H1 (cell line): ENCODE measurements around the gene C11orf58. TPM values are rescaled to one million over a fixed set of nuclear protein-coding genes. Genes with fewer than 3 reads are reported as not detected.

ENCODE experiments used
- CTCF ChIA-PET: fragments of 300-600 bp; sonication (Branson Sonifier 250); formaldehyde crosslinking; loops from one replicate; lab custom pipeline; 2021; ENCODE audit not compliant: partially characterized antibody; lab: Charles Lee
- POLR2A ChIA-PET: fragments of 300-600 bp; sonication (Branson Sonifier 250); formaldehyde crosslinking; loops from one replicate; lab custom pipeline; 2021; ENCODE audit warnings: inconsistent platforms; ENCODE audit not compliant: partially characterized antibody; lab: Charles Lee
- DNase-seq, 2 experiments: peaks; one replicate each; pipeline versions ENCODE4 v3.0.0 to v3.0.0-alpha.2; 2010 to 2022; ENCODE audit warnings: low spot score in 2 of 2, low read depth in 1 of 2, mixed read lengths in 1 of 2
- FAIRE-seq: peaks from 2 replicates; lab custom pipeline; 2011; peaks lifted over from hg19 to GRCh38; lab: Jason Lieb, UNC
- H2AFZ ChIP-seq: 2 replicates; pipeline ENCODE4 v1.8.1; 2012; ENCODE audit warnings: low read length, inconsistent platforms
- H2AK5ac ChIP-seq: 2 replicates; pipeline ENCODE4 v1.6.1; 2013; ENCODE audit warnings: low read depth, low read length
- H2BK120ac ChIP-seq: replicated peaks from 2 replicates; pipeline ENCODE3; 2013; ENCODE audit warnings: low read depth, low read length, inconsistent platforms
- H2BK12ac ChIP-seq: 2 replicates; pipeline ENCODE4 v1.6.1; 2013; ENCODE audit warnings: low read depth, low read length
- H2BK15ac ChIP-seq: 2 replicates; pipeline ENCODE4 v1.6.1; 2013; ENCODE audit warnings: low read length
- H2BK20ac ChIP-seq: 2 replicates; pipeline ENCODE4 v1.6.1; 2013; ENCODE audit warnings: low read length
- H2BK5ac ChIP-seq: 2 replicates; pipeline ENCODE4 v1.6.1; 2013; ENCODE audit warnings: low read depth, low read length
- H3K14ac ChIP-seq: 2 replicates; pipeline ENCODE4 v1.6.1; 2013; ENCODE audit warnings: inconsistent platforms; ENCODE audit not compliant: insufficient read length
- H3K18ac ChIP-seq: 2 replicates; pipeline ENCODE4 v1.6.1; 2013; ENCODE audit warnings: low read length; ENCODE audit errors: extremely low read depth
- H3K23ac ChIP-seq: 2 replicates; pipeline ENCODE4 v1.6.1; 2013; ENCODE audit warnings: inconsistent platforms; ENCODE audit not compliant: insufficient read length
- H3K23me2 ChIP-seq: 2 replicates; pipeline ENCODE4 v1.6.1; 2013; ENCODE audit warnings: low read depth, low read length
- H3K27ac ChIP-seq: 2 replicates; pipeline ENCODE4 v1.6.1; 2011; ENCODE audit warnings: low read depth, low read length, inconsistent platforms
- H3K27me3 ChIP-seq, 4 experiments: replicated peaks in 1 of 4; 1 replicate in 1 of 4; 2 replicates in 3 of 4; pipeline versions ENCODE4 v1.6.1 to v1.8.1; 2011 to 2013; ENCODE audit warnings: low read length in 3 of 4, mild to moderate bottlenecking in 3 of 4, inconsistent platforms in 2 of 4, mixed read lengths in 2 of 4, moderate library complexity in 1 of 4; ENCODE audit not compliant: control insufficient read depth in 3 of 4, insufficient read depth in 3 of 4; ENCODE audit errors: extremely low read depth in 1 of 4
- H3K36me3 ChIP-seq, 4 experiments: 2 replicates each; pipeline versions ENCODE4 v1.6.1 to v1.8.1; 2011 to 2013; ENCODE audit warnings: mild to moderate bottlenecking in 4 of 4, low read length in 3 of 4, moderate library complexity in 2 of 4, control low read depth in 1 of 4, inconsistent platforms in 1 of 4; ENCODE audit not compliant: insufficient read depth in 4 of 4, control insufficient read depth in 2 of 4
- H3K4ac ChIP-seq: replicated peaks from 2 replicates; pipeline ENCODE3; 2013; ENCODE audit warnings: low read length, low read depth, mixed read lengths, inconsistent platforms; ENCODE audit not compliant: insufficient read length
- H3K4me1 ChIP-seq, 4 experiments: replicated peaks in 1 of 4; 1 replicate in 1 of 4; 2 replicates in 3 of 4; pipeline versions ENCODE4 v1.6.1 to v1.8.1; 2011 to 2013; ENCODE audit warnings: low read length in 3 of 4, inconsistent platforms in 2 of 4, mixed read lengths in 1 of 4; ENCODE audit not compliant: insufficient read depth in 4 of 4, control insufficient read depth in 3 of 4
- H3K4me2 ChIP-seq, 2 experiments: 2 replicates each; pipeline versions ENCODE4 v1.6.1 to v1.8.1; 2011 to 2013; ENCODE audit warnings: low read depth in 2 of 2, low read length in 2 of 2, control low read depth in 1 of 2, inconsistent platforms in 1 of 2, mild to moderate bottlenecking in 1 of 2; ENCODE audit not compliant: insufficient read depth in 1 of 2
- H3K4me3 ChIP-seq, 4 experiments: fragments of 200-600, 300-600 bp in 1 of 4; sonication (generic), shearing (Covaris generic), sonication (Bioruptor Twin) in 1 of 4; 2 replicates each; pipeline versions ENCODE4 v1.5.1 to v1.8.1; 2011 to 2016; ENCODE audit warnings: low read length in 4 of 4, low read depth in 3 of 4, control low read depth in 2 of 4, inconsistent platforms in 2 of 4, mild to moderate bottlenecking in 2 of 4, mixed read lengths in 1 of 4, moderate library complexity in 1 of 4; ENCODE audit not compliant: insufficient read depth in 2 of 4; ENCODE audit errors: extremely low read depth in 1 of 4
- H3K56ac ChIP-seq: replicated peaks from 2 replicates; pipeline ENCODE3; 2013; ENCODE audit warnings: low read depth, mild to moderate bottlenecking, mixed read lengths, low read length, inconsistent platforms; ENCODE audit not compliant: insufficient read length
- H3K79me1 ChIP-seq: 2 replicates; pipeline ENCODE4 v1.6.1; 2013; ENCODE audit warnings: low read depth, low read length, control low read depth
- H3K79me2 ChIP-seq, 2 experiments: 2 replicates each; pipeline versions ENCODE4 v1.6.1 to v1.8.1; 2012 to 2013; ENCODE audit warnings: low read length in 2 of 2, mild to moderate bottlenecking in 2 of 2, inconsistent platforms in 1 of 2; ENCODE audit not compliant: insufficient read depth in 2 of 2, control insufficient read depth in 1 of 2
- H3K9ac ChIP-seq, 4 experiments: replicated peaks in 1 of 4; 1 replicate in 1 of 4; 2 replicates in 3 of 4; pipeline versions ENCODE4 v1.6.1 to v1.8.1; 2011 to 2013; ENCODE audit warnings: low read depth in 3 of 4, low read length in 3 of 4, control low read depth in 2 of 4, mild to moderate bottlenecking in 2 of 4, moderate library complexity in 2 of 4, inconsistent platforms in 1 of 4; ENCODE audit errors: extremely low read depth in 1 of 4
- H3K9me3 ChIP-seq, 2 experiments: 2 replicates each; pipeline versions ENCODE4 v1.6.1 to v1.8.1; 2012 to 2013; ENCODE audit warnings: mild to moderate bottlenecking in 2 of 2, moderate library complexity in 2 of 2, control low read depth in 1 of 2, inconsistent platforms in 1 of 2, low read depth in 1 of 2, low read length in 1 of 2, mixed read lengths in 1 of 2; ENCODE audit not compliant: insufficient read depth in 2 of 2
- H4K20me1 ChIP-seq, 2 experiments: replicated peaks in 1 of 2; 2 replicates each; pipeline versions ENCODE3 to v1.8.1; 2011 to 2013; ENCODE audit warnings: inconsistent platforms in 2 of 2, low read length in 2 of 2, mild to moderate bottlenecking in 1 of 2; ENCODE audit not compliant: insufficient read depth in 2 of 2, control insufficient read depth in 1 of 2
- H4K5ac ChIP-seq: 2 replicates; pipeline ENCODE4 v1.6.1; 2013; ENCODE audit warnings: low read length, low read depth, mixed read lengths, inconsistent platforms; ENCODE audit not compliant: insufficient read length
- H4K8ac ChIP-seq: 2 replicates; pipeline ENCODE4 v1.8.0; 2013; ENCODE audit warnings: mild to moderate bottlenecking, moderate library complexity, low read length, inconsistent platforms; ENCODE audit not compliant: insufficient read depth; ENCODE audit errors: extremely low read depth
- H4K91ac ChIP-seq: replicated peaks from 2 replicates; pipeline ENCODE3; 2013; ENCODE audit warnings: low read length, mixed read lengths, inconsistent platforms; ENCODE audit not compliant: insufficient read length
- BACH1 ChIP-seq: IDR thresholded peaks from 2 replicates; pipeline ENCODE4 v1.6.1; 2012; ENCODE audit warnings: low read length, improper control_type of control experiment
- CTBP2 ChIP-seq: IDR thresholded peaks from 2 replicates; pipeline ENCODE4 v1.7.0; 2011; ENCODE audit warnings: borderline replicate concordance, mild to moderate bottlenecking, moderate library complexity, mixed read lengths, low read length; ENCODE audit not compliant: insufficient read depth, insufficient read length
- KDM4A ChIP-seq: IDR thresholded peaks from one replicate; pipeline ENCODE4 v1.7.1; 2012; ENCODE audit warnings: low read depth, mild to moderate bottlenecking, moderate library complexity, low read length, inconsistent platforms; ENCODE audit not compliant: severe bottlenecking
- PHF8 ChIP-seq: fragments of 200-600 bp; sonication (generic); conservative IDR thresholded peaks from 2 replicates; pipeline ENCODE4 v1.7.1; 2012; ENCODE audit warnings: low read depth, mild to moderate bottlenecking, inconsistent platforms, low read length, moderate library complexity
- SIX5 ChIP-seq: IDR thresholded peaks from 2 replicates; pipeline ENCODE4 v1.6.1; 2011; ENCODE audit warnings: mild to moderate bottlenecking, low read depth, low read length
- SP4 ChIP-seq: IDR thresholded peaks from 2 replicates; pipeline ENCODE4 v1.6.1; 2012; ENCODE audit warnings: low read length, inconsistent platforms
- TCF12 ChIP-seq: IDR thresholded peaks from 2 replicates; pipeline ENCODE4 v1.6.1; 2011; ENCODE audit warnings: low read depth, mild to moderate bottlenecking, low read length
- WGBS, 2 experiments: shearing (Covaris generic) in 1 of 2; methylation state at CpG; one replicate each; pipeline versions ENCODE4 v1.1.6 to v1.1.7; 2013 to 2015; ENCODE audit warnings: low lambda C conversion rate in 2 of 2, mixed read lengths in 2 of 2, inconsistent platforms in 1 of 2, low coverage in 1 of 2, missing lambda C conversion rate in 1 of 2; ENCODE audit not compliant: insufficient replicate concordance in 2 of 2, insufficient coverage in 1 of 2, insufficient read length in 1 of 2; ENCODE audit errors: extremely low coverage in 1 of 2, missing lambda C conversion rate in 1 of 2; 5-methylcytosine and 5-hydroxymethylcytosine counted together
- polyA plus RNA-seq, 7 experiments: library from polyadenylated mRNA; depleted of rRNA in 3 of 7; stranded (reverse) in 5 of 7; unstranded in 2 of 7; fragments of >200 nt in 5 of 7; fragments of 200-250 nt in 2 of 7; gene quantifications; 1 replicate in 5 of 7; 2 replicates in 1 of 7; 4 replicates in 1 of 7; pipeline versions ENCODE4 v1.2.1 to v1.2.3, GENCODE V29; 2011 to 2013; ENCODE audit warnings: missing spikeins in 2 of 7, mixed read lengths in 2 of 7
- total RNA-seq: library from RNA; stranded (reverse); fragmentation: NEBNext Ultra II Directional; extraction: Animal tissue kit (Norgen Biotek cat#: 25700); gene quantifications from 2 replicates; pipeline ENCODE4 v1.2.1, GENCODE V29; 2021

Gene C11orf58
- total and polyA plus RNA-seq, 2 of the 8 experiments (the other 6 are each of a cell fraction or from before 2014, with no cell fraction given) = 70.7 to 181 TPM

DNA sequence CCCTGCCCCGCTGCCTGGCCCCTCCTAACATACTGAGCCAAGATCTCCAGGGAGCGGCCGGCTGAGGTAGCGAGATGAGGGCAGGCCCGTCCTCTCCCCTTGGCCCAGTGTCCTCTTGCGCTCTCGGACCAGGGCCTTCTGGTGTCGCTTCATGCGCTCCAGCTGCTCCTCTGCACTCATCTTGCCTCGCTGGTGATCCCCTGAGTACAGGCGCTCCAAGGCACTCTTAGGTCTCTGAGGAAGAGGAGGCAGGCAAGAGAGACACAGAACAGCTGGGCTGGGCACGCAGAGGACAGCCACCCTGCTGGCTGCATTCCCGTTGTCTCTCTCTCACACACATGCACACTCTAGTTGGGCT is 50.6 kb downstream of the C11orf58 start:
- DNase-seq = no peak
- peaks cover 4 to 5% of the 10 kb centered on the region in 2 experiments for H4K20me1 ChIP-seq
- no peak overlapping the region for H2BK20ac ChIP-seq
- no peak overlapping the region for H3K23ac ChIP-seq
- H2BK12ac ChIP-seq = no peak overlapping the region
- H2AFZ ChIP-seq = no peak overlapping the region
- FAIRE-seq = no peak
- no peaks in the 10 kb centered on the region for H3K79me2 ChIP-seq
- H2BK5ac ChIP-seq = no peak overlapping the region; the same call in 1 of the 2 replicates
- H3K4me3 ChIP-seq = no peak overlapping the region
- no peak overlapping the region for H4K5ac ChIP-seq
- no peak overlapping the region for H3K4me2 ChIP-seq
- ChIA-PET CTCF (interaction anchor here (0.8 to 10.7 kb wide), 28 partner anchors 8 to 279 kb away, joined by 3 to 119 read pairs (median 6); no protein-coding TSS in a partner anchor), POLR2A (interaction anchor here (0.9 kb wide), 1 partner anchor 212 kb away, joined by 3 read pairs; no protein-coding TSS in a partner anchor)
- H3K27ac ChIP-seq = no peak overlapping the region
- H3K9me3 ChIP-seq = no peaks in the 10 kb centered on the region
- no peak overlapping the region for H2BK120ac ChIP-seq
- no peak overlapping the region for H3K18ac ChIP-seq
- no peak overlapping the region for H4K91ac ChIP-seq
- H3K9ac ChIP-seq = no peak overlapping the region
- H2BK15ac ChIP-seq = no peak overlapping the region
- no peaks in the 10 kb centered on the region for H3K79me1 ChIP-seq
- no peak for TF ChIP-seq TCF12
- TF ChIP-seq SP4 = no peak
- TF ChIP-seq BACH1 = no peak
- no peak for TF ChIP-seq SIX5
- TF ChIP-seq CTBP2 = no peak
- no peak for TF ChIP-seq KDM4A
- TF ChIP-seq PHF8 = no peak
- peaks cover 0 to 11% (median 5%) of the 10 kb centered on the region in 4 experiments; a peak in 3 of 8 replicates for H3K36me3 ChIP-seq
- H3K14ac ChIP-seq = no peak overlapping the region
- H3K4ac ChIP-seq = no peak overlapping the region
- WGBS, 2 experiments = 86% methylated on average over 13 of the region's 13 CpGs; no CpG with 5 or more reads in 1 of the 2 experiments
- no peaks in the 10 kb centered on the region for H3K23me2 ChIP-seq
- no peaks in the 10 kb centered on the region for H3K27me3 ChIP-seq
- H3K56ac ChIP-seq = no peak overlapping the region
- H3K4me1 ChIP-seq = no peaks in the 10 kb centered on the region
- no peak overlapping the region for H2AK5ac ChIP-seq
- no peak overlapping the region for H4K8ac ChIP-seq
